Thymus (tissue), 14 donors: ENCODE results near the gene FAT1. TPM values are rescaled to one million over a fixed set of nuclear protein-coding genes. Genes with fewer than 3 reads are reported as not detected.
A peak's percentile ranks its signal among the peaks of the same experiment; 100 is the strongest.

Source experiments
- DNase-seq, 9 donors: peaks; one replicate each; pipeline ENCODE4 v3.0.0-alpha.2; 2013; ENCODE audit warnings: low spot score in 9 of 9, low read depth in 6 of 9, missing footprints in 1 of 9
- H3K27ac ChIP-seq, 2 donors: one replicate each; pipeline ENCODE4 v1.5.1; 2013; ENCODE audit warnings: control low read depth in 1 of 2, low read depth in 1 of 2, low read length in 1 of 2, mild to moderate bottlenecking in 1 of 2, moderate library complexity in 1 of 2
- H3K27me3 ChIP-seq, 2 donors: one replicate each; pipeline ENCODE4 v1.5.1; 2013; ENCODE audit warnings: low read length in 1 of 2; ENCODE audit not compliant: control insufficient read depth in 2 of 2, insufficient read depth in 1 of 2
- H3K36me3 ChIP-seq, 2 donors: one replicate each; pipeline ENCODE4 v1.5.1; 2013; ENCODE audit warnings: low read length in 1 of 2, mild to moderate bottlenecking in 1 of 2, moderate library complexity in 1 of 2; ENCODE audit not compliant: control insufficient read depth in 2 of 2, insufficient read depth in 2 of 2
- H3K4me1 ChIP-seq, 2 donors: one replicate each; pipeline ENCODE4 v1.5.1; 2013; ENCODE audit warnings: low read length in 2 of 2; ENCODE audit not compliant: control insufficient read depth in 2 of 2, insufficient read depth in 2 of 2
- H3K4me3 ChIP-seq, 2 donors: one replicate each; pipeline ENCODE4 v1.5.1; 2013; ENCODE audit warnings: low read length in 2 of 2, control low read depth in 1 of 2, mild to moderate bottlenecking in 1 of 2
- H3K9me3 ChIP-seq, 2 donors: one replicate each; pipeline ENCODE4 v1.5.1; 2013; ENCODE audit warnings: low read length in 1 of 2, mild to moderate bottlenecking in 1 of 2; ENCODE audit not compliant: control insufficient read depth in 2 of 2, insufficient read depth in 1 of 2
- WGBS: extraction: QIAGEN DNeasy Blood & Tissue Kit; methylation state at CpG from one replicate; pipeline ENCODE4 v1.1.7; 2013; 5-methylcytosine and 5-hydroxymethylcytosine counted together
- long read RNA-seq, 10 donors: transcript quantifications; one replicate each; lab custom pipeline, GENCODE V29; 2026
- polyA plus RNA-seq: library from polyadenylated mRNA; stranded (reverse); fragments of 200-250 nt; gene quantifications from one replicate; pipeline ENCODE4 v1.2.3, GENCODE V29; 2013
- total RNA-seq: library from RNA; stranded (reverse); fragments of 120-200 nt; gene quantifications from one replicate; pipeline ENCODE4 v1.2.4, GENCODE V29; 2013
- donor health status: healthy.

Gene FAT1
- 9.0 TPM for total RNA-seq
- polyA plus RNA-seq = 16.1 TPM
- long read RNA-seq, donor 1 = 0 reads
- long read RNA-seq, donor 2 = 0 reads
- long read RNA-seq, donor 3, partial matches to known transcripts = 0 of 2 reads
- long read RNA-seq, donor 3, other reads (novel, unspliced or antisense) = 0 of 2 reads
- long read RNA-seq, donor 4, partial matches to known transcripts = 0 of 1 reads
- long read RNA-seq, donor 4, other reads (novel, unspliced or antisense) = 0 of 1 reads
- long read RNA-seq, donor 5, partial matches to known transcripts = 0 of 4 reads
- long read RNA-seq, donor 5, other reads (novel, unspliced or antisense) = 0 of 4 reads
- long read RNA-seq, donor 6, partial matches to known transcripts = 0 of 1 reads
- long read RNA-seq, donor 6, other reads (novel, unspliced or antisense) = 0 of 1 reads
- long read RNA-seq, donor 7 = 0 reads
- long read RNA-seq, donor 8, partial matches to known transcripts = 0 of 1 reads
- long read RNA-seq, donor 8, other reads (novel, unspliced or antisense) = 0 of 1 reads
- long read RNA-seq, donor 9 = 0 reads
- long read RNA-seq, donor 10 = 0 reads

DNA sequence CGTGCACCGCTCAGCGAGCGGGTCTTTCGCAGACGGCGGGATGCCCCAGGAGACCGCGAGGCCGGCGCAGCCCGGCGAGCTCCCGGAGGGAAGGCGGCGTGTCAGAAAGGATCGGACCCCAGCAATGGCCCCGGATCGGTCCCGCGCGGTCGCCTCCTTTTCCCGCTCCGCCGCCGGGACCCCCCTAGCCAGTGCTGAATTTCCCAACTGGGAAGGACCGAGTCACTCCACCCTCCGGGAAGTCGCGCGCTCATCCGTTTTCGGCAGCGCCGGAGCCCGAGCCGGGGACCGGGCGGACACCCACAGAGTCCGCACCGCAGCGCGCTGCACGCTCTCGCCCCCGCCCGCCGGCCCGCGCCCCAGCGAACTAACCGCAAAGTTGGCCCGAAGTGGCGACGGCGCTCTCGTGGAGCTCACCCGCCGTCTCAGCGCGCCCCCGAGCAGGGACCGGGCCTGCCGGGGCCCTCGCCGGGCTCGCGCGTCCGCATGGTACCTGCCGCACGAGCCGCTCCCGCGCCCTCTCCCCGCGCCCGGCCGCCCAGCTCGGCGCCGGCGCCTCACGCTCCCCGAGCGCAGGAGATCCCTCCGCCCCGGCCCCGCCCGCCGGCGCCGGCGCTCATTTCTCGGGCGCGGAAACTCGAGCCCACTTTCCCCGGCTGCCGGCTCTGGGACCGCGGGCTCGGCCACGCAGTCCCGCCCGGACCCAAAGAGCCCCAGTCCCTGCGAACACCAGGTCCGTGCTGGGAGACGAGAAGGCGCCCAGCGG lies at the start of gene FAT1:
FAT1 (minus strand) TSS at position 565 of the 766 bp plus-strand sequence. CDS start 14,029 bp downstream, outside the sequence.
- H3K4me1 ChIP-seq = peaks cover 5 to 6% of the 10 kb centered on the region in 2 donors
- 2% methylated on average over 112 of the region's 112 CpGs for WGBS
- no peaks in the 10 kb centered on the region for H3K36me3 ChIP-seq

GRCh38 chr4:186772936-186773487 lies 49.4 kb upstream of the FAT1 start:
- Histone ChIP-seq H3K4me1 (no peaks in the 10 kb centered on the region), H3K9me3 (no peaks in the 10 kb centered on the region), H3K36me3 (no peaks in the 10 kb centered on the region), H3K27ac (no peak overlapping the region), H3K27me3 (no peaks in the 10 kb centered on the region), H3K4me3 (no peak overlapping the region)
- 92% methylated on average over 12 of the region's 12 CpGs for WGBS
- DNase-seq = no peak

More for the DNA sequence above, at the start of gene FAT1:
- Histone ChIP-seq H3K9me3 (peaks cover 0 to 3% of the 10 kb centered on the region in 2 donors), H3K27me3 (peaks cover 51 to 63% of the 10 kb centered on the region in 2 donors), H3K27ac (peak within 1 kb of the TSS; percentile 52 to 61), H3K4me3 (peak within 1 kb of the TSS; percentile 44 to 46)
- peak in 5 of 9 donors; percentile 12 to 51 (median 36) for DNase-seq

GRCh38 chr4:186771624-186772023 lies 48.0 kb upstream of the FAT1 start:
- H3K9me3 ChIP-seq = no peaks in the 10 kb centered on the region
- DNase-seq = no peak
- no peaks in the 10 kb centered on the region for H3K4me1 ChIP-seq
- 64% methylated on average over 2 of the region's 2 CpGs for WGBS
- no peaks in the 10 kb centered on the region for H3K36me3 ChIP-seq
- H3K4me3 ChIP-seq = no peak overlapping the region
- H3K27ac ChIP-seq = no peak overlapping the region
- H3K27me3 ChIP-seq = no peaks in the 10 kb centered on the region

DNA sequence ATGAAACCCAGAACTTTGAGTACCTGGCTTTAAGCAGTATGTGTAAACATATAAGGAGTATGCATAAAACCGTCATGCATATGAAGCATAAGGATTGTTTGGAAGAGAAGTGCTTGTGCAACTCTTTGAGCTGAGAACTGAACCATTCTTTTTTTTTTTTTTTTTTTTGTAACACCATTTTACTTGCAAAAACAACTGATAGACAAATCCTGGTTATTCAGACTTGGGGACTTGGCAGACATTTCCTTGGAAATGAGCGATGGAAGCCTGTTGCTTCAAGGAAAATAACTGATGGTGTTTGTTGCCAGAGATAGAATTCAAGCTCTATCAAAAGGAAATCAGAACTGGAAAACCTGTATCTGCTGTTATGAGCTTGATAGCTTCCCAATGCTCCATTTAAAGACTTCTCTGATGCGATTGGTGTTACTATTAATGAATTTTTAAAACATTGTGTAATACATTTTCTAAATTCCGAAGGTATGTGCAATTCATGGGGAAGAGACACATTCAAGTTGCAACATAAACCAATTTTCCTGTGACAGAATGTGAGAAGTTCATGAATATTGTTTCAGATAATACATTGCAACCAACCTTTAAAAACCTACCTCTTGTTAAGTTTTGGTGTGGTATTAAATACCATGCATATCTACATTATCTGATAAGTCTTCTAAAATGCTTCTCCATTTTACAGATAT lies 47.0 kb upstream of the FAT1 start:
- DNase-seq = no peak
- Histone ChIP-seq H3K4me1 (no peaks in the 10 kb centered on the region), H3K27ac (no peak overlapping the region), H3K4me3 (no peak overlapping the region), H3K36me3 (no peaks in the 10 kb centered on the region), H3K27me3 (no peaks in the 10 kb centered on the region), H3K9me3 (no peaks in the 10 kb centered on the region)
- WGBS = 92% methylated on average over 4 of the region's 4 CpGs

DNA sequence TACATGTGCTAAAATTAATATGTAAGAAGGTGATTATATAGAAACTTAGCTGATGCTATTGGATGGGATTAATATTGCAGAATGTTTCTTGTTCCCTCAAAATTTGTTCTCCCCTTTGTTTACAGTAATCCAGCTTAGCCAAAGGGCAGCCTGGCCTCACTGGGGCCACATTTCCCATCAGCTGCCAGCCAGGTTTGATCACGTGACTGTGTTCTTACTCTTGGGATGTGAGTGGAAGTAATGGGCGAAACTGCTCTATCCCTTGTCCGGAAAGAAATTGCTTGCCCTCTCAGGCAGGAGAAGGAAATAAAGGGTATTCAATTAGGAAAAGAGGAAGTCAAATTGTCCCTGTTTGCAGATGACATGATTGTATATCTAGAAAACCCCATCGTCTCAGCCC lies 44.1 kb upstream of the FAT1 start:
- Histone ChIP-seq H3K36me3 (no peaks in the 10 kb centered on the region), H3K4me1 (no peaks in the 10 kb centered on the region), H3K27ac (no peak overlapping the region), H3K27me3 (no peaks in the 10 kb centered on the region), H3K4me3 (no peak overlapping the region), H3K9me3 (peaks cover 0 to 3% of the 10 kb centered on the region in 2 donors)
- WGBS = 94% methylated on average over 3 of the region's 4 CpGs
- no peak for DNase-seq

- no peak overlapping the region for H3K4me3 ChIP-seq
- no peak for DNase-seq
- H3K36me3 ChIP-seq = no peaks in the 10 kb centered on the region
- no peaks in the 10 kb centered on the region for H3K27me3 ChIP-seq
- no peak overlapping the region for H3K27ac ChIP-seq
- no peaks in the 10 kb centered on the region for H3K4me1 ChIP-seq
- WGBS = 85% methylated on average over 18 of the region's 18 CpGs
- peaks cover 0 to 3% of the 10 kb centered on the region in 2 donors for H3K9me3 ChIP-seq
Measured at GRCh38 chr4:186765673-186766546, 42.3 kb upstream of the FAT1 start.

GRCh38 chr4:186765138-186765537 lies 41.5 kb upstream of the FAT1 start:
- no peak for DNase-seq
- Histone ChIP-seq H3K9me3 (peaks cover 0 to 3% of the 10 kb centered on the region in 2 donors), H3K4me1 (no peaks in the 10 kb centered on the region), H3K27me3 (no peaks in the 10 kb centered on the region), H3K36me3 (no peaks in the 10 kb centered on the region), H3K27ac (no peak overlapping the region), H3K4me3 (no peak overlapping the region)
- 86% methylated on average over 9 of the region's 9 CpGs for WGBS

DNA sequence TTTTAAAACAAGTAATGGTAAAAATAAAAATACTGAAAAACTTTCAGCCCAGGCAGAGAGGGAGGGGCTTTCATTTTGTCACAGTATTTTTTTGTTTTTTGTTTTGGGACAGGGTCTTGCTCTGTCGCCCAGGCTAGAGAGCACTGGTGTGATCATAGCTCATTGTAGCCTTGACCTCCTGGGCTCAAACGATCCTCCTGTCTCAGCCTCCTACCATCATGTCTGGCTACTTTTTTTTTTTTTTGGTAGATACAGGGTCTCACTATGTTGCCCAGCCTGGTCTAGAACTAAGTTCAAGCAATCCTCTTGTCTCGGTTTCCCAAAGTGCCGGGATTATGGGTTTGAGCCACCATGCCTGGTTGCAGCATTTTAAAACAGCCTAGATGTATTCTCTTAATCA lies 40.8 kb upstream of the FAT1 start:
- Histone ChIP-seq H3K4me1 (no peaks in the 10 kb centered on the region), H3K4me3 (no peak overlapping the region), H3K27me3 (no peaks in the 10 kb centered on the region), H3K27ac (no peak overlapping the region), H3K9me3 (peaks cover 0 to 7% of the 10 kb centered on the region in 2 donors), H3K36me3 (no peaks in the 10 kb centered on the region)
- WGBS = 96% methylated on average over 4 of the region's 4 CpGs
- DNase-seq = no peak
